A549 (cell line): ENCODE results near the gene PLEKHG4B. TPM values are rescaled to one million over a fixed set of nuclear protein-coding genes. Genes with fewer than 3 reads are reported as not detected.

Experiments used
- ATAC-seq, 2 experiments: fragments of 200-7000 bp in 1 of 2; fragments of >200 bp in 1 of 2; cut with Nextera tagmentation in 1 of 2; cut with Tn5 transposase in 1 of 2; 3 replicates each; pipeline versions ENCODE4 v1.8.0 to v1.9.1; 2018 to 2020; ENCODE audit warnings: mild to moderate bottlenecking in 1 of 2, moderate library complexity in 1 of 2
- CTCF ChIA-PET: fragments of 300-600 bp; sonication (Branson Sonifier 250); formaldehyde crosslinking; extraction: SDS; loops from one replicate; lab custom pipeline; 2021; ENCODE audit warnings: antibody characterized with exemption, inconsistent platforms; lab: Yijun Ruan, JAX
- POLR2A ChIA-PET: fragments of 350-600 bp; formaldehyde crosslinking; extraction: SDS; loops from one replicate; lab custom pipeline; 2021; ENCODE audit warnings: antibody characterized with exemption, inconsistent platforms; lab: Yijun Ruan, JAX
- DNase-seq, 2 experiments: peaks; one replicate each; pipeline versions ENCODE4 v3.0.0 to v3.0.0-alpha.2; 2011 to 2016; ENCODE audit warnings: low read depth in 1 of 2, low spot score in 1 of 2
- FAIRE-seq: peaks from 2 replicates; lab custom pipeline; 2011; peaks lifted over from hg19 to GRCh38; lab: Jason Lieb, UNC
- H3K27ac ChIP-seq, 2 experiments: fragments of >200 bp; sonication (Bioruptor Twin); formaldehyde crosslinking; 3 replicates each; pipeline ENCODE4 v1.5.1; 2016 to 2017
- H3K4me1 ChIP-seq: fragments of >200 bp; sonication (Bioruptor Twin); formaldehyde crosslinking; 3 replicates; pipeline ENCODE4 v1.6.1; 2016
- H3K4me2 ChIP-seq: fragments of >200 bp; sonication (Bioruptor Twin); formaldehyde crosslinking; 3 replicates; pipeline ENCODE4 v1.6.1; 2016
- H3K4me3 ChIP-seq: fragments of >200 bp; sonication (Bioruptor Twin); formaldehyde crosslinking; 3 replicates; pipeline ENCODE4 v1.5.1; 2016
- H3K9me3 ChIP-seq: fragments of >200 bp; sonication (Bioruptor Twin); formaldehyde crosslinking; 3 replicates; pipeline ENCODE4 v1.6.1; 2016
- ATOH8 ChIP-seq: fragments of 250-450 bp; sonication (Bioruptor Pico); IDR thresholded peaks from 2 replicates; pipeline ENCODE4 v1.5.0; 2020; ENCODE audit warnings: low read depth, mild to moderate bottlenecking, moderate library complexity
- CBX2 ChIP-seq: fragments of 200-600 bp; sonication (generic); IDR thresholded peaks from 2 replicates; pipeline ENCODE4 v1.6.1; 2016; ENCODE audit warnings: low read depth, mild to moderate bottlenecking, borderline replicate concordance
- CEBPB ChIP-seq, 2 experiments: fragments of >200 bp in 1 of 2; sonication (Bioruptor Twin) in 1 of 2; formaldehyde crosslinking in 1 of 2; IDR thresholded peaks; 2 replicates each; pipeline ENCODE4 v1.6.1; 2012 to 2016
- E2F6 ChIP-seq: IDR thresholded peaks from 2 replicates; pipeline ENCODE4 v1.6.1; 2012; ENCODE audit warnings: low read depth, borderline replicate concordance
- EHF ChIP-seq: fragments of 250-450 bp; sonication (Bioruptor Pico); IDR thresholded peaks from 2 replicates; pipeline ENCODE4 v1.5.0; 2020; ENCODE audit warnings: mild to moderate bottlenecking
- EHMT2 ChIP-seq: fragments of 200-600 bp; sonication (generic); IDR thresholded peaks from 2 replicates; pipeline ENCODE4 v1.6.1; 2016; ENCODE audit warnings: antibody characterized with exemption, low read depth, mild to moderate bottlenecking, moderate library complexity
- FOSL2 ChIP-seq, 2 experiments: fragments of 450-650 bp in 1 of 2; fragments of >200 bp in 1 of 2; sonication (Bioruptor Twin) in 1 of 2; formaldehyde crosslinking; IDR thresholded peaks; 2 replicates each; pipeline versions ENCODE4 v1.5.0 to v1.6.1; 2016 to 2020; ENCODE audit warnings: mild to moderate bottlenecking in 1 of 2, moderate library complexity in 1 of 2
- HDAC2 ChIP-seq: fragments of 200-600 bp; sonication (generic); IDR thresholded peaks from 2 replicates; pipeline ENCODE4 v1.6.1; 2016
- HMGXB4 ChIP-seq: fragments of 250-450 bp; sonication (Bioruptor Pico); IDR thresholded peaks from 2 replicates; pipeline ENCODE4 v1.5.0; 2021; ENCODE audit warnings: mild to moderate bottlenecking, moderate library complexity, borderline replicate concordance
- HOXA7 ChIP-seq: fragments of 250-450 bp; sonication (Bioruptor Pico); IDR thresholded peaks from 2 replicates; pipeline ENCODE4 v1.5.0; 2020; ENCODE audit warnings: mild to moderate bottlenecking, moderate library complexity
- JUN ChIP-seq, 2 experiments: fragments of >200 bp; sonication (Bioruptor Twin); formaldehyde crosslinking; IDR thresholded peaks; 2 replicates in 1 of 2; 3 replicates in 1 of 2; pipeline ENCODE4 v1.6.1; 2016 to 2017
- JUNB ChIP-seq: fragments of >200 bp; sonication (Bioruptor Twin); formaldehyde crosslinking; IDR thresholded peaks from 2 replicates; pipeline ENCODE4 v1.6.1; 2016
- MAFK ChIP-seq: fragments of 450-650 bp; IDR thresholded peaks from 2 replicates; pipeline ENCODE4 v1.6.1; 2014; ENCODE audit not compliant: partially characterized antibody
- MAX ChIP-seq: IDR thresholded peaks from 2 replicates; pipeline ENCODE4 v1.6.1; 2012
- NFE2L2 ChIP-seq: fragments of 150-350 bp; conservative IDR thresholded peaks from 2 replicates; pipeline ENCODE4 v1.6.1; 2014; ENCODE audit warnings: low read length
- NPAS2 ChIP-seq: fragments of 250-450 bp; sonication (Bioruptor Pico); IDR thresholded peaks from 2 replicates; pipeline ENCODE4 v1.8.0; 2022; ENCODE audit warnings: mild to moderate bottlenecking, moderate library complexity, borderline replicate concordance
- RCOR1 ChIP-seq: fragments of 150-350 bp; IDR thresholded peaks from 2 replicates; pipeline ENCODE4 v1.6.1; 2014; ENCODE audit warnings: antibody characterized with exemption, low read length, low read depth
- SMC3 ChIP-seq: fragments of >200 bp; sonication (Bioruptor Twin); formaldehyde crosslinking; IDR thresholded peaks from 3 replicates; pipeline ENCODE4 v1.6.1; 2018; ENCODE audit warnings: inconsistent platforms
- SREBF2 ChIP-seq: fragments of 450-650 bp; IDR thresholded peaks from 2 replicates; pipeline ENCODE4 v1.6.1; 2014; ENCODE audit warnings: mild to moderate bottlenecking, moderate library complexity
- ZC3H11A ChIP-seq: fragments of 450-650 bp; IDR thresholded peaks from 2 replicates; pipeline ENCODE4 v1.6.1; 2014; ENCODE audit warnings: antibody characterized with exemption, mild to moderate bottlenecking
- ZNF302 ChIP-seq: fragments of 250-450 bp; sonication (Bioruptor Pico); IDR thresholded peaks from 2 replicates; pipeline ENCODE4 v1.9.0; 2021; ENCODE audit warnings: inconsistent platforms, mild to moderate bottlenecking, moderate library complexity
- WGBS: methylation state at CpG from one replicate; pipeline ENCODE4 v1.1.6; 2017; ENCODE audit errors: missing lambda C conversion rate; 5-methylcytosine and 5-hydroxymethylcytosine counted together
- polyA plus RNA-seq, 4 experiments: library from polyadenylated mRNA; depleted of rRNA in 3 of 4; stranded (reverse); fragments of >200 nt; fragmentation: RNase III in 1 of 4; extraction: RNeasy Plus Mini Kit Qiagen cat#74134 plus additional on column Dnase treatment in 1 of 4; gene quantifications; 2 replicates in 3 of 4; 3 replicates in 1 of 4; pipeline ENCODE4 v1.2.3, GENCODE V29; 2011 to 2017

Gene PLEKHG4B
- polyA plus RNA-seq, 2 of the 4 experiments (the other 2 are of a cell fraction) = 0.57 to 0.59 TPM

- 76% methylated on average over 14 of the region's 14 CpGs for WGBS
- POLR2A ChIA-PET = no interaction called here
- Histone ChIP-seq H3K4me1 (no peaks in the 10 kb centered on the region), H3K4me3 (no peak overlapping the region), H3K9me3 (no peaks in the 10 kb centered on the region), H3K4me2 (no peak overlapping the region), H3K27ac (no peak overlapping the region)
- TF ChIP-seq ATOH8 (CRISPR knock-in tag) (no peak), EHMT2 (no peak), ZNF302 (CRISPR knock-in tag) (no peak), E2F6 (no peak), ZC3H11A (no peak), CEBPB (IDR thresholded peaks at IDR 0.05) (no peak), HDAC2 (no peak), NFE2L2 (no peak)
- CTCF ChIA-PET = interaction anchor here (0.9 kb wide), 1 partner anchor 20 kb away, joined by 3 read pairs; no protein-coding TSS in a partner anchor
- ATAC-seq (no peak), DNase-seq (no peak), FAIRE-seq (no peak)
Measured at GRCh38 chr5:160173-160510, 68.2 kb downstream of the PLEKHG4B start.

- Histone ChIP-seq H3K4me2 (no peak overlapping the region), H3K4me3 (no peak overlapping the region), H3K27ac (no peak overlapping the region), H3K9me3 (no peaks in the 10 kb centered on the region), H3K4me1 (no peaks in the 10 kb centered on the region)
- ATAC-seq = no peak
- WGBS = 64% methylated on average over 23 of the region's 23 CpGs
- TF ChIP-seq NPAS2 = no peak
- no peak for TF ChIP-seq FOSL2 (IDR thresholded peaks at IDR 0.05)
- no peak for TF ChIP-seq FOSL2 (CRISPR knock-in tag; IDR thresholded peaks at IDR 0.05)
- TF ChIP-seq ATOH8 (CRISPR knock-in tag) = no peak
- TF ChIP-seq HOXA7 (CRISPR knock-in tag) = no peak
- no peak for TF ChIP-seq CBX2
- no peak for TF ChIP-seq JUNB
- no peak for TF ChIP-seq SREBF2
- no peak for TF ChIP-seq EHF
- TF ChIP-seq RCOR1 = no peak
- TF ChIP-seq HMGXB4 (CRISPR knock-in tag) = no peak
- no peak for TF ChIP-seq MAFK
- no peak for TF ChIP-seq JUN (IDR thresholded peaks at IDR 0.05)
- TF ChIP-seq SMC3 = no peak
- TF ChIP-seq MAX = no peak
- TF ChIP-seq ZC3H11A = no peak
- no peak for TF ChIP-seq EHMT2
- CTCF ChIA-PET = no interaction called here
- DNase-seq = no peak
- FAIRE-seq = no peak
- POLR2A ChIA-PET = no interaction called here
Measured at GRCh38 chr5:160921-161802, 69.2 kb downstream of the PLEKHG4B start.
